ENCODE results near the gene MTIF2.
"Not testable (repeated sequence)": the region's sequence is repeated elsewhere in the genome, so short reads cannot be mapped to it uniquely, and the experiment has no call there.

Gene MTIF2

GRCh38 chr2:55196526-55196925, 72.5 kb downstream of the MTIF2 start:
- DNase-seq (ENCODE audit: low spot score) = no peak

GRCh38 chr2:55191888-55192287, 77.1 kb downstream of the MTIF2 start:
- not testable (repeated sequence) for DNase-seq (ENCODE audit: low spot score)

GRCh38 chr2:55186837-55187236, 82.2 kb downstream of the MTIF2 start:
- DNase-seq (ENCODE audit: low spot score) = not testable (repeated sequence)

Data from iPS-NIHi11 (cell line).